GM12891 (cell line): ENCODE results near the gene ITGAD. TPM values are rescaled to one million over a fixed set of nuclear protein-coding genes. Genes with fewer than 3 reads are reported as not detected.
A peak's percentile ranks its signal among the peaks of the same experiment; 100 is the strongest.

Source experiments
- DNase-seq: peaks from one replicate; pipeline ENCODE4 v3.0.0; 2011; ENCODE audit warnings: low spot score; ENCODE audit not compliant: insufficient read length
- FAIRE-seq: peaks from 2 replicates; lab custom pipeline; 2011; peaks lifted over from hg19 to GRCh38; lab: Jason Lieb, UNC
- PAX5 ChIP-seq: IDR thresholded peaks from 2 replicates; pipeline ENCODE4 v1.6.1; 2011; ENCODE audit warnings: low read length, moderate library complexity, mild to moderate bottlenecking; ENCODE audit not compliant: insufficient read depth, severe bottlenecking
- POLR2A ChIP-seq: IDR thresholded peaks from 2 replicates; pipeline ENCODE4 v1.6.1; 2011; ENCODE audit warnings: low read depth, low read length, control low read depth
- POLR2AphosphoS5 ChIP-seq: IDR thresholded peaks from 2 replicates; pipeline ENCODE4 v1.6.1; 2011; ENCODE audit warnings: low read depth, low read length, control low read depth
- POU2F2 ChIP-seq: IDR thresholded peaks from 2 replicates; pipeline ENCODE4 v1.6.1; 2011; ENCODE audit warnings: low read depth, mild to moderate bottlenecking, control low read depth, low read length, moderate library complexity
- SPI1 ChIP-seq: IDR thresholded peaks from 2 replicates; pipeline ENCODE4 v1.6.1; 2011; ENCODE audit warnings: low read depth, low read length, control low read depth
- TAF1 ChIP-seq: IDR thresholded peaks from 2 replicates; pipeline ENCODE4 v1.6.1; 2011; ENCODE audit warnings: low read depth, low read length, control low read depth
- polyA plus RNA-seq: library from polyadenylated mRNA; unstranded; fragments of >200 nt; gene quantifications from one replicate; pipeline ENCODE4 v1.2.1, GENCODE V29; 2012; ENCODE audit warnings: low read depth, missing spikeins, inconsistent platforms; ENCODE audit not compliant: missing spikeins

The ITGAD gene
- not detected for polyA plus RNA-seq

DNA sequence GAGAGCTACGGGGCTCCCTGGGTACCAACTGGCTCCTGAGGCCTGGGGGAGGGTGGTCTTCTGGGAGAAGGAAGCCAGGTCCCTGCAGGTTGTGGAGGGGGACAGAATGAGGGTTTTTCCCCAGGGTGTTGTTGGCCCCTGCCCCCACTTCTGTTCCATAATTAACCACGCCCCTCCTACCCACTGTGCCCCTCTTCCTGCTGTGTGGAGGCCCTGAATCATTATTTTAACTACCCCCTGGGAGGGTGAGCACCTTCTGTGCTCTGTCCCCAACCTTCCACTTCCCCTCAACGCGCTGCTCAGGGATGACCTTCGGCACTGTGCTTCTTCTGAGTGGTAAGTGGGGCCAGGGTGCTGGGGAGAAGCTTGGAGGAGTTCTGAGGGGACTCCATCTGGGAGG is at the start of gene ITGAD:
ITGAD (plus strand) TSS at position 280 of the 400 bp plus-strand sequence; CDS start at position 306, 26 bp downstream.
- TF ChIP-seq POU2F2 (no peak), PAX5 (no peak), POLR2AphosphoS5 (no peak), TAF1 (no peak), POLR2A (no peak), SPI1 (no peak)
- FAIRE-seq (no peak), DNase-seq (no peak)

DNA sequence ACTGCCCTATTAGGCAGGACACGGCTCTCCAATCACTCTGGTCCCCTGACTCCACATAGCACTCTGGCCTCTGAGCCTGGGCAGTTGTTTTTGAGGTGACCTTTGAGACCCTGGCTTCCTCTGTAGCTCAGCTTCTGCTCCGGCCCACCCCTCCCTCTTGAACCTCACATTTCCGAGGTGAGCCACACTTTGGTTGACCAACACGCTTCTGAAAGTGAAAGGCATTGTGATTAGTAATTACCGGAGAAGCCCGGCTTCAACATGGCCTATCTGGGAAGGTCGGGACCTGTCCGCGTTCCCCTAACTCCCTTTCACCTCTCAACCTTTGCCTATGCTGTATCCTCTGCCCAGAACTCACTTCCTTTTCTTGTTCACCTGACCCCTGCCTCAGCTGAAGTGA is 48.4 kb upstream of the ITGAD start:
- FAIRE-seq (no peak), DNase-seq (no peak)
- no peak for TF ChIP-seq POLR2A

DNA sequence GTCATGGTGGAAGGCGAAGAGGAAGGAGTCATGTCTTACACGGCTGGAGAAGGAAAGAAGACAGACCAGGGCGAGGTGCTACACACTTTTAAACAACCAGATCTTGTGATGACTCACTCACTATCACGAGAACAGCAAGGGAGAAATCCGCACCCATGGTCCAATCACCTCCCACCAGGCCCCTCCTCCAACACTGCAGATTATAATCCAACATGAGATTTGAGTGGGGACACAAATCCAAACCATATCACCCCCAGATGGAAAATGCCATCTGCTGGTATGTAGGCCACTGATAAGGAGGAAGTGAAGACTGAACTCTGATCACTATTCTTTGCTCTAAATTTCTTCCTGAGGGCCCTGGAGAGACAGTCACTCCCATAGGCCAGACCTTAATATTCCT is 45.7 kb upstream of the ITGAD start:
- FAIRE-seq (no peak), DNase-seq (no peak)
- TF ChIP-seq TAF1 (no peak), SPI1 (peak; percentile 70), PAX5 (no peak)

DNA sequence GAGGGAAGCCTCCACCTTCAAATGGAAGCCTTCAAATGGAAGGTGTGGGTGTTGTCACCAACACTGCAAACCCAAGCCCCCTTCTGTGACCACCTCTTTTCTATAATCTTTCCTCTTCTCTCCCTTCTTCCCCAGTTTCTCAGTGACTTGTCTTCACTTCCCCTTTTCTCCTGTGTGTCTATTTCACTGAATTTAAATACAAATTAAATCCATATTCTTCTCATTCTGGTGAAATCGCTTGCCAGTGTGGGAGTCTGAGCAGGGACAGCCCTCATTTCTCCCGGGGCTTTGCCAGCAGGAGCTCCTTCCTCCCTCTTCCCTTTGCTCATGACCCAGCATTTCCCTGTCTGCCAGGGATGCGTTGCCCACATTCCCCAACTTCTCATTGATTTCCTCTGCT is 44.6 kb upstream of the ITGAD start:
- TF ChIP-seq TAF1 (no peak), POU2F2 (no peak), POLR2AphosphoS5 (no peak), SPI1 (peak; percentile 95), PAX5 (no peak), POLR2A (no peak)
- DNase-seq (no peak), FAIRE-seq (no peak)

DNA sequence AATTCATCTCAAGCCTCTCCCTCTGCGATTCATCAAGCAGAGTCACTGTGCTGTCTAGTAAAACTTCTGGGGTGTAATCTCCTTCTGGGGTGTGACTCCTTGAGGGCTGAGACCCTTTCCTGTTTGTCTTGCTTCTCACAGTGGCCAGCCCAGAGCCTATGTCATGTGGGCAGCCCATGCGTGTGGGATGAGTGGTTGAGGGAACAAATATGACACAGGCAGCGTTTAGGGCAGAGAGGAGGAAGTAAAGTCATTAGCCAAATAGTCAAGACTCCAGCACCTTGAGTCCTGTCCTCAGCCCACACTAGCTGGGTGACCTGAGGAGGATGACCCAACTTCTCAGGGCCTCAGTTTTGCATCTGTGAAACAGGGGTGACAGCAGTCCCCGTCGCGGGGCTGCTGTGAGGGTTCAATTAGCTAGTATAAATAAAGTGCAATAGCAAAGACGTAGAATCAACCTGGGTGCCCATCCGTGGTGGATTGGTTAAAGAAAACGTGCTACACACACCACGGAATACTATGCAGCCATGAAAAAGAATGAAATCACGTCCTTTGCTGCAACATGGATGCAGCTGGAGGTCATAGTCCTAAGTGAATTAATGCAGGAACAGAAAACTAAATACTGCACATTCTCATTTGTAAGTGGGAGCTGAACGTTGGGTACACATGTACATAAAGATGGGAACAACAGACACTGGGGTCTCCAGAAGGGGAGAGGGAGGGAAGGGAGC is 42.7 kb upstream of the ITGAD start:
- DNase-seq = no peak
- peak; percentile 38 for FAIRE-seq
- no peak for TF ChIP-seq POLR2AphosphoS5
- no peak for TF ChIP-seq POLR2A
- no peak for TF ChIP-seq PAX5
- TF ChIP-seq SPI1 = no peak
- no peak for TF ChIP-seq TAF1
- no peak for TF ChIP-seq POU2F2

DNA sequence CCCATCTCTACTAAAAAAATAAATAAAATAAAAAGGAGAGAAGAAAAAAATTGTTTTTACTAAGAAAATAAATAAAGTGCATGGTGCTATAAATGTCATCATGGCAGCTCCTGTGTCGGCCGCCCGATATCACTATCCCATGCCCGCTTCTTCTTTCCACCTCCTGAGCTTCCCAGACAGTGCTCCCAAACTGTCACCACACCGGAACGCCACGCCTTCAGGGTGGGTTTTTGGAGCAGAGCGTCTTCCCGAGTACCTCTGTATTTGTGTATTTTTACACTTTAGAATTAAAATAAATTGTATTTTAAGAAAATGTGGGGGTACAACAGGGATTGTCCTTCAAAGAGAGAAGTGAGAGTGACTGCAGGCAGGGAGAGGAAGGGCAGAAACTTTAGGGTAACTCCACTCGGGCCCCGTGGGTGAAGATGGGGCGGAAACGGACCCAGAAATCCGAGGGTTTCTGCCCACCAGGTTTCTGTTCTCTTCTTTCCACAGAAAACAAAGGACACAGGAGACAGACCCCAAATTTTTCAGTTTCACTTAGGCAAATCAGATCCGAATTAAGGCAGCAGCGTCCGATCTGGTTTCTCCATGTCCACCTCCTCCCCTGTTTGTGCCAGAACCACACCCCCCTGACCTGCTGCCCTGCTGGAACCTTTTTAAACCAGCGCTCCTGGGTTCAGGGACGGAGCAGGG is 41.7 kb upstream of the ITGAD start:
- TF ChIP-seq SPI1 (peak; percentile 79), PAX5 (no peak)
- no peak for DNase-seq
- peak; percentile 60 for FAIRE-seq

DNA sequence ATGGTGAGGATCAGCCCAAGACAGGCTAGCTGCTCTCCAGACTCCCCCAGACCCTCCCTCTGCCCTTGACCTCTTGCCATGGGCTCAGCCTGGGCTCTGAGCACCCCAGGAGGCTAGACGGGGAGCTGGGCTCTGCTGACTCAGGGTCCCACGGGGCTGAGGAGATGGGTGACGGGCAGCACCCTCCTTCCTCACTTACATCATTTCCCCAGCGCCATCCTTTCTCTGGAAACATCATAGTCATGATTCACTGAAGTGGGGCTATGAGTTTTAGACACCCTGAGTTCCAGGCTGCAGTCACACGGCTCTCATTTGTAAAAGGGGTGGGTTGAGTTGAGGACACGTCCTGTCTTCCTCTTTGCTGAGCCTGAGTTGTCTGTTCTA is 41.2 kb upstream of the ITGAD start:
- no peak for TF ChIP-seq POLR2AphosphoS5
- TF ChIP-seq POU2F2 = no peak
- no peak for TF ChIP-seq PAX5
- no peak for TF ChIP-seq POLR2A
- no peak for TF ChIP-seq SPI1
- TF ChIP-seq TAF1 = no peak
- FAIRE-seq = no peak
- DNase-seq = no peak

DNA sequence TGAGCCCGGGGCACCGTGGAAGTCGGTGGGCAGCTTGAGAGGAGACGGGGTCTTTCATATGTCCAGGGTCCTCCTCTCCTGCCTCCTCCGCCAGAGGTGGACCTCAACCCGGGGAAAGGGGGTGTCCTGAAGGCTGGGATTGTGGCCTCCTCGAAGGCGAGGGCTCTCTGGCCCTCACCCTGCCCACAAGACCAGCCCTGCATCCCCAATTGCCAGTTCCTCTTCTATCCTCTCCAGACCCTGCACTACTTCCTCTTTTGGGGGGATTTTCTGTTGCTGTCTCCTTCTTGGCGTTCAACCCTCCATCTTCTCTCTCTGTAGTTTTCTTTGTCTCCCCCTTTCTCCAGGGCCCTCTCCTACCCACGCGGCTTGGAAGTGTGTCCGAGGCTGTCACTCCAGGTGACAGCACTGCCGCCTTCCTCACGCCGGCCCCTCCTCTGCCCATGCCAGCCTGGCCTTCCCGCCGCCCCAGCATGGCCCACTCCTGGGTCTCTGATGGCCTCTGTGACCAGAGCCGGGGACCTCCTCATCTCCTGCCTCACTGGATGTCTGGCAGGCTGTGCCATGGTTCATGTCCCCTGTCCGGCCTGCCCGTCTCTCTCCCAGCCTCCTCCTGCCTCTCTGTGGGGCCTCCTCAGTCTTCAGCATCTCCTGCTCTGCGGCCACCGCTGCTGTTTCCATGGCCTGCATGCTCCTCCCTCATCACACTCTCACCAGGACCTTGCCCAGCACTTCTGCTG is 40.6 kb upstream of the ITGAD start:
- FAIRE-seq (no peak), DNase-seq (no peak)
- TF ChIP-seq POLR2AphosphoS5 (no peak), SPI1 (peak; percentile 91)

DNA sequence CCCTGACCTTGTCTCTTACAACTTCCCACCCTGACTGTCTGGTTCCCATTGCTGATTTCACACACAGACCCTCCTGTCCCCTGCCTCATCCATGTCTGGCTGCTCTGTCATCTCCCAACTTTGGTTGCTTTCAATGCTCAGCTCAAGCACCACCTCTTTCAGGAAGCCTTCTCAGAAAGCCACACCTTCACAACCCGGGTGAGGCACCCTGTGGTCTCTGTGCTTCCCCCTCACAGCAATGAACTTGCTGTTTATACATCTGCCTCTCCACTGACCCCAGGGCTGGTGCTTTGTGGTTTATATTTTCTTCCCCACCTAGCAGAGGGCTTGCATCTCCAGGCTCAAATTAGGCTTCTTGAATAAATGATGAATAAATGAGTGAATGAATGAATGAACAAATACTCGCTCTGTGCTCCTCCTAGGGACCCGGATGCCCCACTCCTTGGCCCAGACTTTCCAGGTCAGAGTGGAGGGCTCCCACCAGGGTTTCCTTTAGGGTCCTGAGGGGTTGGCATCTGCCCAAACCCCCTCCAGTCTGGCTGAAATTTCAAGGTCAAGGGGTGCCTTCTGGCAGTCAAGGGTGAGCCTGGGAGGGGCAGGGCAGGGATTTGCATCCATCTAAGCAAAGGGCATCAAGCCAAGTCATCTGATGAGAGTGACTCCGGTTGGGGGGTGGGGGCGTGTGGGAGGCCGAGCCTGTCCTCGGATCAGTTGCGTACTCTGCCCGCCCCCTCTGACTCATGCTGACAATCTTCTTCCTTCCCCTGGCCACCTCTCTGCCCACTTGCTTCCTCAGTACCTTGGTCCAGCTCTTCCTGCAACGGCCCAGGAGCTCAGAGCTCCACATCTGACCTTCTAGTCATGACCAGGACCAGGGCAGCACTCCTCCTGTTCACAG is 38.5 kb upstream of the ITGAD start, which contains the start of gene ITGAX:
ITGAX (plus strand) TSS at position 783 of the 898 bp plus-strand sequence; CDS start at position 862, 79 bp downstream.
- no peak for TF ChIP-seq POLR2A
- TF ChIP-seq POLR2AphosphoS5 = no peak
- TF ChIP-seq TAF1 = 0 out of 2 replicates have a peak, but pooled peaks have one; percentile 24
- TF ChIP-seq POU2F2 = 0 out of 2 replicates have a peak, but pooled peaks have one; percentile 8
- DNase-seq (peak; percentile 77), FAIRE-seq (peak; percentile 95)
